Lower leg skin (tissue), 3 donors: Measurements from ENCODE around the gene PIK3AP1.

ENCODE experiments used
- CTCF ChIP-seq, 3 donors: fragments of 450-650 bp; IDR thresholded peaks; one replicate each; pipeline ENCODE4 v1.5.1; 2016; ENCODE audit warnings: antibody characterized with exemption in 3 of 3, mild to moderate bottlenecking in 3 of 3, moderate library complexity in 2 of 3
- POLR2A ChIP-seq, 2 donors: fragments of 450-650 bp; IDR thresholded peaks; one replicate each; pipeline ENCODE4 v1.6.1; 2016 to 2017; ENCODE audit warnings: antibody characterized with exemption in 2 of 2, mild to moderate bottlenecking in 1 of 2, moderate library complexity in 1 of 2

DNA sequence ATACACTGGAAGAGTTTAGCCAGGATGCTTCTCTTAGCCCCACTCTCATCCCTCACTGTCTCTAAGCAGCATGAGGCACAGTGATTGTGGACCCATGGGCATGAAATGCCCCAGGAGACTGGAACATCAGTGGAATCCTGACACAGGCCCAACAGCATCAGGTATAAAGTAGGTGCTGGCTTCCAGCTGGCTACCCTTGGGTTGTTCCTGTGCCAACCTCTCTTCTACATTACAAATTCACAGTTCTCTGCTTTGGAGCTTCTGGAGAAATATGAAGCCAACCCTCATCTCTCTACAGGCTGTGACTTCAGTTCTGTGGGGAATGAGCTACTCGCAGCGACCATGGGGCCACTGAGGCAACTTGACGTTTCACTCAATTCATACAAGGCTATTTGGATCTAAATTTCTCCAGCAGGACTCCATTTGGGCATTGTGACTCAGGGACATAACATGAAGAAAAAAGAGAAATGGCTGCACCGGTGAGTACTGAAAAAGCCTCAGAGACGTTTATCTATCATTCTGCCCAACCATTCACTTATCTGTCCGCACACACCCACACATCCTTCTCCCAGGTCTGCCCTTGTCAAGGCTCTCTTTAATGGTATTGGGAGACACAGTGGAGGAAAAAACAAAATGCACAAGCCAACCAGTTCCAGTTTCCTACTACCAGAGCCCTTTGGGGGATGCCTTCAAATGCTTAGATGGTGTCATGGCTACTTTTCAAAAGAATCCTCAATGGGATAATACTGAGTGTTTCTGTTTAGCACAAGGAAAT, 98.1 kb downstream of the PIK3AP1 start:
- TF ChIP-seq POLR2A (IDR thresholded peaks at IDR 0.05) (no peak), CTCF (IDR thresholded peaks at IDR 0.05) (no peak)
